RCC 7860 (cell line): Measurements from ENCODE around the gene MGAT4B.
"Not testable (repeated sequence)": the region's sequence is repeated elsewhere in the genome, so short reads cannot be mapped to it uniquely, and the experiment has no call there.

Experiments used
- DNase-seq: peaks from one replicate; pipeline ENCODE4 v3.0.0-alpha.2; 2015; ENCODE audit warnings: low spot score
- FAIRE-seq: peaks from 2 replicates; lab custom pipeline; 2012; peaks lifted over from hg19 to GRCh38; lab: Jason Lieb, UNC

The MGAT4B gene

GRCh38 chr5:179806250-179807048, at the start of gene MGAT4B:
MGAT4B (minus strand) TSS chr5:179806866; CDS start chr5:179806583, 283 bp downstream.
- FAIRE-seq (no peak), DNase-seq (peak; percentile 52)

GRCh38 chr5:179854356-179854755, 47.7 kb upstream of the MGAT4B start:
- FAIRE-seq: no peak
- no peak for DNase-seq

GRCh38 chr5:179852993-179853547, 46.4 kb upstream of the MGAT4B start:
- no peak for DNase-seq
- FAIRE-seq: no peak

GRCh38 chr5:179841621-179842020, 35.0 kb upstream of the MGAT4B start:
- FAIRE-seq: no peak
- no peak for DNase-seq

- FAIRE-seq (no peak), DNase-seq (no peak)
These were observed 34.1 kb upstream of the MGAT4B start for GRCh38 chr5:179840766-179841165.

GRCh38 chr5:179840321-179840720, 33.7 kb upstream of the MGAT4B start:
- DNase-seq: no peak
- no peak for FAIRE-seq

- FAIRE-seq: no peak
- no peak for DNase-seq
These were observed 32.9 kb upstream of the MGAT4B start for GRCh38 chr5:179839328-179840256.

- DNase-seq (no peak), FAIRE-seq (no peak)
These were observed 30.7 kb upstream of the MGAT4B start for GRCh38 chr5:179837076-179838011.

GRCh38 chr5:179836225-179837019, 29.8 kb upstream of the MGAT4B start:
- FAIRE-seq (no peak), DNase-seq (peak; percentile 54)

GRCh38 chr5:179834871-179835270, 28.2 kb upstream of the MGAT4B start:
- FAIRE-seq, DNase-seq: not testable (repeated sequence)

- FAIRE-seq: no peak
These were observed 27.5 kb upstream of the MGAT4B start for GRCh38 chr5:179834120-179834519.

GRCh38 chr5:179833709-179834070, 27.0 kb upstream of the MGAT4B start:
- DNase-seq (no peak), FAIRE-seq (no peak)

More at GRCh38 chr5:179834120-179834519, 27.5 kb upstream of the MGAT4B start:
- DNase-seq: no peak

- no peak for DNase-seq
- no peak for FAIRE-seq
These were observed 26.5 kb upstream of the MGAT4B start for GRCh38 chr5:179833056-179833708.

GRCh38 chr5:179832039-179832745, 25.5 kb upstream of the MGAT4B start:
- DNase-seq (no peak), FAIRE-seq (no peak)

GRCh38 chr5:179830818-179831468, 24.3 kb upstream of the MGAT4B start:
- no peak for DNase-seq
- no peak for FAIRE-seq

- FAIRE-seq: no peak
- DNase-seq: no peak
These were observed 23.2 kb upstream of the MGAT4B start for GRCh38 chr5:179829732-179830435.

- FAIRE-seq: no peak
- DNase-seq: no peak
These were observed 22.2 kb upstream of the MGAT4B start for GRCh38 chr5:179828756-179829421.
